HG02981 (cell line): ENCODE measurements around the gene OR13C5.

Experiments used
- ATAC-seq: cut with Tn5 transposase; IDR thresholded peaks from one replicate; pipeline ENCODE4 v1.9.1; 2021; ENCODE audit warnings: mild to moderate bottlenecking, moderate library complexity; ENCODE audit not compliant: unreplicated experiment

The OR13C5 gene

GRCh38 chr9:104555521-104555920 lies 43.7 kb downstream of the OR13C5 start:
- no peak for ATAC-seq

- ATAC-seq = no peak
Measured at GRCh38 chr9:104553261-104553660, 46.0 kb downstream of the OR13C5 start.
